GM10847 (cell line): ENCODE data around the gene OR13C8.
"Not testable (repeated sequence)": the region's sequence is repeated elsewhere in the genome, so short reads cannot be mapped to it uniquely, and the experiment has no call there.

ENCODE experiments used
- POLR2A ChIP-seq: IDR thresholded peaks from 2 replicates; pipeline ENCODE4 v1.6.1; 2011; ENCODE audit not compliant: insufficient read length; ENCODE audit errors: extremely low read depth

The OR13C8 gene

GRCh38 chr9:104568868-104569267 lies at the start of gene OR13C8:
Gene OR13C8 (plus strand): TSS chr9:104569168. CDS start chr9:104569168, 0 bp downstream.
- no peak for TF ChIP-seq POLR2A

- TF ChIP-seq POLR2A = no peak
These were observed 41.9 kb upstream of the OR13C8 start, which contains the start of gene OR13C4 for GRCh38 chr9:104527109-104527508. Gene OR13C4 (minus strand): TSS chr9:104527209. CDS start chr9:104527209, 0 bp downstream.

GRCh38 chr9:104536756-104537155 lies 32.2 kb upstream of the OR13C8 start, which contains the start of gene OR13C3:
Gene OR13C3 (minus strand): TSS chr9:104536856. CDS start chr9:104536723, 133 bp downstream.
- no peak for TF ChIP-seq POLR2A

GRCh38 chr9:104539275-104539674 lies 29.7 kb upstream of the OR13C8 start:
- no peak for TF ChIP-seq POLR2A

GRCh38 chr9:104544644-104545043 lies 24.3 kb upstream of the OR13C8 start:
- TF ChIP-seq POLR2A = no peak

- no peak for TF ChIP-seq POLR2A
These were observed 15.7 kb upstream of the OR13C8 start for GRCh38 chr9:104553261-104553660.

- TF ChIP-seq POLR2A = no peak
These were observed 13.4 kb upstream of the OR13C8 start for GRCh38 chr9:104555521-104555920.

- no peak for TF ChIP-seq POLR2A
These were observed 11.9 kb upstream of the OR13C8 start for GRCh38 chr9:104556830-104557634.

GRCh38 chr9:104564358-104564757 lies 4.6 kb upstream of the OR13C8 start:
- no peak for TF ChIP-seq POLR2A

GRCh38 chr9:104572612-104573011 lies 3.6 kb downstream of the OR13C8 start:
- TF ChIP-seq POLR2A = no peak

GRCh38 chr9:104575456-104575855 lies 6.5 kb downstream of the OR13C8 start:
- TF ChIP-seq POLR2A = no peak

- TF ChIP-seq POLR2A = no peak
These were observed 8.3 kb downstream of the OR13C8 start for GRCh38 chr9:104577263-104577662.

GRCh38 chr9:104580562-104580961 lies 11.6 kb downstream of the OR13C8 start:
- no peak for TF ChIP-seq POLR2A

- TF ChIP-seq POLR2A = no peak
These were observed 17.7 kb downstream of the OR13C8 start for GRCh38 chr9:104586496-104587180.

- no peak for TF ChIP-seq POLR2A
These were observed 20.7 kb downstream of the OR13C8 start for GRCh38 chr9:104589626-104590025.

- TF ChIP-seq POLR2A = not testable (repeated sequence)
These were observed 30.3 kb downstream of the OR13C8 start, which contains the start of gene OR13C5 for GRCh38 chr9:104599313-104599712. Gene OR13C5 (minus strand): TSS chr9:104599413. CDS start chr9:104599413, 0 bp downstream.
